Astrocyte (in vitro differentiated cells and primary cell): ENCODE data around the gene GIT2. TPM values are rescaled to one million over a fixed set of nuclear protein-coding genes. Genes with fewer than 3 reads are reported as not detected.

Experiments
- DNase-seq: peaks from one replicate; pipeline ENCODE4 v3.0.0-alpha.2; 2010; ENCODE audit warnings: low read depth
- FAIRE-seq: peaks from 2 replicates; lab custom pipeline; 2011; peaks lifted over from hg19 to GRCh38; lab: Jason Lieb, UNC
- H2AFZ ChIP-seq: 2 replicates; pipeline ENCODE4 v1.6.0; 2012; ENCODE audit warnings: low read depth, low read length, inconsistent platforms
- H3K27ac ChIP-seq: 2 replicates; pipeline ENCODE4 v1.5.1; 2011; ENCODE audit warnings: low read depth, low read length, inconsistent platforms
- H3K27me3 ChIP-seq: 2 replicates; pipeline ENCODE4 v1.6.0; 2011; ENCODE audit warnings: low read length, inconsistent platforms; ENCODE audit not compliant: insufficient read depth
- H3K36me3 ChIP-seq: 2 replicates; pipeline ENCODE4 v1.5.1; 2011; ENCODE audit warnings: low read length, inconsistent platforms; ENCODE audit not compliant: insufficient read depth
- H3K4me1 ChIP-seq: 2 replicates; pipeline ENCODE4 v1.5.1; 2011; ENCODE audit warnings: low read length, inconsistent platforms; ENCODE audit not compliant: insufficient read depth
- H3K4me2 ChIP-seq: 2 replicates; pipeline ENCODE4 v1.6.0; 2012; ENCODE audit warnings: low read length, inconsistent platforms
- H3K4me3 ChIP-seq: 2 replicates; pipeline ENCODE4 v1.5.1; 2011; ENCODE audit warnings: low read depth, mild to moderate bottlenecking, low read length, inconsistent platforms; ENCODE audit not compliant: insufficient read depth
- H3K79me2 ChIP-seq: 2 replicates; pipeline ENCODE4 v1.6.0; 2012; ENCODE audit warnings: mild to moderate bottlenecking, low read length, inconsistent platforms; ENCODE audit not compliant: insufficient read depth
- H3K9ac ChIP-seq: 2 replicates; pipeline ENCODE4 v1.6.0; 2012; ENCODE audit warnings: mild to moderate bottlenecking, low read length, inconsistent platforms
- H3K9me3 ChIP-seq: 2 replicates; pipeline ENCODE4 v1.5.1; 2012; ENCODE audit warnings: low read depth, mild to moderate bottlenecking, low read length, inconsistent platforms; ENCODE audit not compliant: insufficient read depth
- H4K20me1 ChIP-seq: 2 replicates; pipeline ENCODE4 v1.6.0; 2012; ENCODE audit warnings: low read length, inconsistent platforms; ENCODE audit not compliant: insufficient read depth
- H3K27ac Mint-ChIP-seq: one replicate; pipeline ENCODE4 v1.8.0; 2021; ENCODE audit warnings: mild to moderate bottlenecking, mixed read lengths; ENCODE audit not compliant: unreplicated experiment
- H3K27me3 Mint-ChIP-seq: one replicate; pipeline ENCODE4 v1.8.0; 2021; ENCODE audit warnings: low read depth, mixed read lengths; ENCODE audit not compliant: unreplicated experiment
- H3K36me3 Mint-ChIP-seq: one replicate; pipeline ENCODE4 v1.8.0; 2021; ENCODE audit warnings: low read depth, mixed read lengths; ENCODE audit not compliant: unreplicated experiment
- H3K4me1 Mint-ChIP-seq: one replicate; pipeline ENCODE4 v1.8.0; 2021; ENCODE audit warnings: low read depth, mixed read lengths; ENCODE audit not compliant: unreplicated experiment
- H3K4me3 Mint-ChIP-seq: one replicate; pipeline ENCODE4 v1.8.0; 2021; ENCODE audit warnings: mild to moderate bottlenecking, moderate library complexity, mixed read lengths; ENCODE audit not compliant: unreplicated experiment
- H3K9me3 Mint-ChIP-seq: one replicate; pipeline ENCODE4 v1.8.0; 2021; ENCODE audit warnings: mild to moderate bottlenecking, mixed read lengths; ENCODE audit not compliant: unreplicated experiment
- CTCF ChIP-seq: IDR thresholded peaks from 2 replicates; pipeline ENCODE4 v1.5.1; 2011; ENCODE audit warnings: low read depth, mild to moderate bottlenecking, inconsistent platforms, low read length, moderate library complexity; ENCODE audit not compliant: insufficient read depth
- EZH2 ChIP-seq: IDR thresholded peaks from 2 replicates; pipeline ENCODE4 v1.6.1; 2012; ENCODE audit warnings: mild to moderate bottlenecking, low read length, inconsistent platforms; ENCODE audit not compliant: insufficient read depth
- total RNA-seq: library from RNA; stranded (reverse); gene quantifications from 2 replicates; pipeline ENCODE4 v1.2.1, GENCODE V29; 2021

Gene GIT2
- total RNA-seq, 1 donor from 2014 or later, result 33.4 TPM

DNA sequence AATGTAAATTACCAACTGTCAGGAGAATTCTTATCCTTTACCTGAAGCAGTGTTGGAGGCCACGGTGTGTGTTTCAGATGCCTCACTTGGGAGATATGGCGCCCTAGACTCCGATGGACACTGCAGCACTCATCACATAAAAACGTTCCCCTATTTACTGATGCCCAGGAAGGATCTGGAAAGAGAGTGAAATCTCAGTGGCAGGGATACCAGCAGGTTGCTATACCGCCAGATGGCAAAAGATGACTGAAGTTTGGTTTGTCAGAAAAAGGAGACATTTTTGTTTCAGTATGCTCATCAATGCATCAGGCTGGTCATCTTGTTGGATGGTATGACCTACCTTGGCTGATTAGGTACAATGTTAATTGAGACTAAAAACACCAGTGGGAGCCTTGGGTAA lies 4.6 kb downstream of the GIT2 start:
- Histone ChIP-seq H3K79me2 (peaks cover 63% of the 10 kb centered on the region), H3K4me1 (peaks cover 17% of the 10 kb centered on the region), H3K27ac (no peak overlapping the region), H4K20me1 (peaks cover 36% of the 10 kb centered on the region), H3K4me2 (no peak overlapping the region), H3K4me3 (no peak overlapping the region), H3K9me3 (no peaks in the 10 kb centered on the region), H3K27me3 (no peaks in the 10 kb centered on the region), H3K9ac (no peak overlapping the region), H3K36me3 (peaks cover 16% of the 10 kb centered on the region), H2AFZ (no peak overlapping the region)
- DNase-seq (no peak), FAIRE-seq (no peak)
- Mint-ChIP-seq H3K36me3 (peaks cover 10% of the 10 kb centered on the region), H3K4me1 (peaks cover 18% of the 10 kb centered on the region), H3K27ac (no peak overlapping the region), H3K27me3 (no peaks in the 10 kb centered on the region), H3K4me3 (no peak overlapping the region), H3K9me3 (no peaks in the 10 kb centered on the region)
- no peak for TF ChIP-seq EZH2

GRCh38 chr12:109989380-109989779 lies 6.8 kb downstream of the GIT2 start:
- Mint-ChIP-seq H3K36me3 (peaks cover 16% of the 10 kb centered on the region), H3K4me3 (no peak overlapping the region), H3K27me3 (no peaks in the 10 kb centered on the region), H3K27ac (no peak overlapping the region), H3K9me3 (no peaks in the 10 kb centered on the region), H3K4me1 (peaks cover 9% of the 10 kb centered on the region)
- H2AFZ ChIP-seq, result no peak overlapping the region
- H3K36me3 ChIP-seq, result peaks cover 28% of the 10 kb centered on the region
- peaks cover 23% of the 10 kb centered on the region for H4K20me1 ChIP-seq
- no peak overlapping the region for H3K27ac ChIP-seq
- TF ChIP-seq EZH2 (no peak), CTCF (no peak)
- no peak overlapping the region for H3K4me2 ChIP-seq
- H3K27me3 ChIP-seq, result no peaks in the 10 kb centered on the region
- H3K4me3 ChIP-seq, result no peak overlapping the region
- no peak for DNase-seq
- no peak for FAIRE-seq
- H3K4me1 ChIP-seq, result peaks cover 5% of the 10 kb centered on the region
- peaks cover 42% of the 10 kb centered on the region for H3K79me2 ChIP-seq
- H3K9ac ChIP-seq, result no peak overlapping the region
- no peaks in the 10 kb centered on the region for H3K9me3 ChIP-seq

DNA sequence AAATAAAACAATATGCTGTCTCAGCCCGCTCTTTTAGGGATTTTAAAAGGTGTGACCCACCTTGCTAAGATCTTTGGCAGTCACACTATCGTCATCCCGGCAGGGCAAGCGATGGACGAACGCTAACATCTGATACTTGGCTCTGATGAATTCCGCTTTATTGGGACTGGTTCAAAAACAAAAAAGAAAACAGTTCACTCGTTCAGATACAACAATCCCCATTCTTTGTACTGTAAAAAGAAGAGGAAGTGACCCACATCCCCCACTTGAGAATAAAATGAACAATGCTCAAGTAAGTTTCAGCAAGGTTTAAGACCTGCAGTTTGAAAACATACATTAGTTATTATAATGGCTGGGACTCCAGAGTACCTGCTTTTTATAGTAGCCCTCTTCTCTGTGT lies 7.3 kb downstream of the GIT2 start:
- Histone ChIP-seq H3K79me2 (peaks cover 37% of the 10 kb centered on the region), H3K4me1 (peaks cover under 1% of the 10 kb centered on the region), H3K27me3 (no peaks in the 10 kb centered on the region), H3K27ac (no peak overlapping the region), H3K9ac (no peak overlapping the region), H3K4me2 (no peak overlapping the region), H4K20me1 (peaks cover 19% of the 10 kb centered on the region), H3K4me3 (no peak overlapping the region), H3K9me3 (no peaks in the 10 kb centered on the region), H3K36me3 (peaks cover 29% of the 10 kb centered on the region), H2AFZ (no peak overlapping the region)
- no peaks in the 10 kb centered on the region for H3K27me3 Mint-ChIP-seq
- FAIRE-seq, result no peak
- DNase-seq, result no peak
- H3K27ac Mint-ChIP-seq, result no peak overlapping the region
- H3K4me1 Mint-ChIP-seq, result peaks cover 5% of the 10 kb centered on the region
- H3K4me3 Mint-ChIP-seq, result no peak overlapping the region
- peaks cover 16% of the 10 kb centered on the region for H3K36me3 Mint-ChIP-seq
- TF ChIP-seq EZH2 (no peak), CTCF (no peak)
- H3K9me3 Mint-ChIP-seq, result no peaks in the 10 kb centered on the region
